ENCODE measurements around the gene GSTA2.

GSTA2 gene

GRCh38 chr6:52739134-52739533, 24.1 kb downstream of the GSTA2 start:
- Histone ChIP-seq H3K4me3 (ENCODE audit: low read length in 2 of 2) (no peak overlapping the region), H3K4me2 (ENCODE audit: insufficient read depth, low read length, poor library complexity, severe bottlenecking) (no peak overlapping the region), H2BK5ac (ENCODE audit: low read length) (no peak overlapping the region), H3K4me1 (ENCODE audit: control insufficient read depth in 2 of 2, insufficient read depth in 1 of 2, low read depth in 1 of 2, low read length in 2 of 2) (no peaks in the 10 kb centered on the region), H3K4ac (ENCODE audit: low read length) (no peak overlapping the region), H2BK15ac (ENCODE audit: low read length) (no peak overlapping the region), H2AFZ (ENCODE audit: low read length) (no peak overlapping the region), H3K18ac (ENCODE audit: low read length) (no peak overlapping the region), H3K23ac (ENCODE audit: low read depth, low read length, poor library complexity) (no peak overlapping the region), H2BK12ac (ENCODE audit: low read length) (no peak overlapping the region), H3K9me3 (replicated peaks in 1 of 2; ENCODE audit: control insufficient read depth in 2 of 2, insufficient read depth in 1 of 2, low read depth in 1 of 2, low read length in 2 of 2) (peaks cover 0 to 2% of the 10 kb centered on the region in 2 donors), H2BK120ac (ENCODE audit: low read depth, low read length) (no peak overlapping the region), H2AK5ac (ENCODE audit: low read depth, low read length) (no peak overlapping the region), H3K9ac (ENCODE audit: low read depth, low read length, poor library complexity) (no peak overlapping the region), H3K27ac (replicated peaks; ENCODE audit: low read length) (no peak overlapping the region), H3K79me1 (ENCODE audit: low read depth, low read length) (no peaks in the 10 kb centered on the region), H3K14ac (ENCODE audit: low read length) (no peak overlapping the region), H3K27me3 (ENCODE audit: control insufficient read depth in 3 of 3, insufficient read depth in 3 of 3, low read depth in 1 of 3, low read length in 3 of 3) (peaks cover 0 to 2% (median 0%) of the 10 kb centered on the region in 3 experiments), H3K36me3 (replicated peaks in 1 of 2; ENCODE audit: control insufficient read depth in 2 of 2, insufficient read depth in 2 of 2, low read length in 2 of 2) (no peaks in the 10 kb centered on the region), H4K8ac (ENCODE audit: low read depth, low read length) (no peak overlapping the region), H4K91ac (ENCODE audit: low read depth, low read length, poor library complexity) (no peak overlapping the region)
- no CpG with 5 or more reads among the region's 2 CpGs for WGBS, 2 donors (ENCODE audit: extremely low coverage in 2 of 2, insufficient read length in 2 of 2, insufficient replicate concordance in 1 of 2)
- DNase-seq (ENCODE audit: low spot score), result no peak

- Histone ChIP-seq H2AFZ (ENCODE audit: low read length) (no peak overlapping the region), H3K9me3 (replicated peaks in 1 of 2; ENCODE audit: control insufficient read depth in 2 of 2, insufficient read depth in 1 of 2, low read depth in 1 of 2, low read length in 2 of 2) (peaks cover 0 to 2% of the 10 kb centered on the region in 2 donors), H4K91ac (ENCODE audit: low read depth, low read length, poor library complexity) (no peak overlapping the region), H3K79me1 (ENCODE audit: low read depth, low read length) (no peaks in the 10 kb centered on the region), H3K18ac (ENCODE audit: low read length) (no peak overlapping the region), H2BK12ac (ENCODE audit: low read length) (no peak overlapping the region), H2BK5ac (ENCODE audit: low read length) (no peak overlapping the region), H3K4me3 (ENCODE audit: low read length in 2 of 2) (no peak overlapping the region), H3K4me1 (ENCODE audit: control insufficient read depth in 2 of 2, insufficient read depth in 1 of 2, low read depth in 1 of 2, low read length in 2 of 2) (peaks cover 0 to 9% of the 10 kb centered on the region in 2 donors), H3K27ac (replicated peaks; ENCODE audit: low read length) (no peak overlapping the region), H3K14ac (ENCODE audit: low read length) (no peak overlapping the region), H3K4ac (ENCODE audit: low read length) (no peak overlapping the region), H2AK5ac (ENCODE audit: low read depth, low read length) (no peak overlapping the region), H4K8ac (ENCODE audit: low read depth, low read length) (no peak overlapping the region), H3K27me3 (ENCODE audit: control insufficient read depth in 3 of 3, insufficient read depth in 3 of 3, low read depth in 1 of 3, low read length in 3 of 3) (peaks cover 0 to 2% (median 0%) of the 10 kb centered on the region in 3 experiments), H2BK15ac (ENCODE audit: low read length) (no peak overlapping the region), H2BK120ac (ENCODE audit: low read depth, low read length) (no peak overlapping the region), H3K4me2 (ENCODE audit: insufficient read depth, low read length, poor library complexity, severe bottlenecking) (no peak overlapping the region), H3K23ac (ENCODE audit: low read depth, low read length, poor library complexity) (no peak overlapping the region), H3K9ac (ENCODE audit: low read depth, low read length, poor library complexity) (no peak overlapping the region), H3K36me3 (replicated peaks in 1 of 2; ENCODE audit: control insufficient read depth in 2 of 2, insufficient read depth in 2 of 2, low read length in 2 of 2) (no peaks in the 10 kb centered on the region)
- DNase-seq (ENCODE audit: low spot score), result no peak
- no CpG with 5 or more reads among the region's 1 CpG for WGBS, 2 donors (ENCODE audit: extremely low coverage in 2 of 2, insufficient read length in 2 of 2, insufficient replicate concordance in 1 of 2)
Observed at GRCh38 chr6:52736145-52736544, 27.1 kb downstream of the GSTA2 start.

- Histone ChIP-seq H3K9ac (ENCODE audit: low read depth, low read length, poor library complexity) (no peak overlapping the region), H3K4me3 (ENCODE audit: low read length in 2 of 2) (no peak overlapping the region), H2BK15ac (ENCODE audit: low read length) (no peak overlapping the region), H3K9me3 (replicated peaks in 1 of 2; ENCODE audit: control insufficient read depth in 2 of 2, insufficient read depth in 1 of 2, low read depth in 1 of 2, low read length in 2 of 2) (no peaks in the 10 kb centered on the region), H3K4ac (ENCODE audit: low read length) (no peak overlapping the region), H3K36me3 (replicated peaks in 1 of 2; ENCODE audit: control insufficient read depth in 2 of 2, insufficient read depth in 2 of 2, low read length in 2 of 2) (no peaks in the 10 kb centered on the region), H3K23ac (ENCODE audit: low read depth, low read length, poor library complexity) (no peak overlapping the region), H4K91ac (ENCODE audit: low read depth, low read length, poor library complexity) (no peak overlapping the region), H2BK5ac (ENCODE audit: low read length) (no peak overlapping the region), H3K14ac (ENCODE audit: low read length) (no peak overlapping the region), H2AK5ac (ENCODE audit: low read depth, low read length) (no peak overlapping the region), H2BK120ac (ENCODE audit: low read depth, low read length) (no peak overlapping the region), H3K18ac (ENCODE audit: low read length) (no peak overlapping the region), H3K27me3 (ENCODE audit: control insufficient read depth in 3 of 3, insufficient read depth in 3 of 3, low read depth in 1 of 3, low read length in 3 of 3) (peaks cover 0 to 2% (median 0%) of the 10 kb centered on the region in 3 experiments), H3K4me1 (ENCODE audit: control insufficient read depth in 2 of 2, insufficient read depth in 1 of 2, low read depth in 1 of 2, low read length in 2 of 2) (peaks cover 0 to 9% of the 10 kb centered on the region in 2 donors), H2BK12ac (ENCODE audit: low read length) (no peak overlapping the region), H4K8ac (ENCODE audit: low read depth, low read length) (no peak overlapping the region), H3K79me1 (ENCODE audit: low read depth, low read length) (no peaks in the 10 kb centered on the region), H3K4me2 (ENCODE audit: insufficient read depth, low read length, poor library complexity, severe bottlenecking) (no peak overlapping the region), H2AFZ (ENCODE audit: low read length) (no peak overlapping the region), H3K27ac (replicated peaks; ENCODE audit: low read length) (no peak overlapping the region)
- WGBS, 2 donors (ENCODE audit: extremely low coverage in 2 of 2, insufficient read length in 2 of 2, insufficient replicate concordance in 1 of 2), result no CpG with 5 or more reads among the region's 6 CpGs
- DNase-seq (ENCODE audit: low spot score), result no peak
Observed at GRCh38 chr6:52735071-52735470, 28.2 kb downstream of the GSTA2 start.

GRCh38 chr6:52734072-52734471, 29.2 kb downstream of the GSTA2 start:
- Histone ChIP-seq H3K18ac (ENCODE audit: low read length) (no peak overlapping the region), H3K4me2 (ENCODE audit: insufficient read depth, low read length, poor library complexity, severe bottlenecking) (no peak overlapping the region), H3K23ac (ENCODE audit: low read depth, low read length, poor library complexity) (no peak overlapping the region), H2BK15ac (ENCODE audit: low read length) (no peak overlapping the region), H2AK5ac (ENCODE audit: low read depth, low read length) (no peak overlapping the region), H3K4me1 (ENCODE audit: control insufficient read depth in 2 of 2, insufficient read depth in 1 of 2, low read depth in 1 of 2, low read length in 2 of 2) (peaks cover 0 to 9% of the 10 kb centered on the region in 2 donors), H3K9ac (ENCODE audit: low read depth, low read length, poor library complexity) (no peak overlapping the region), H2BK5ac (ENCODE audit: low read length) (no peak overlapping the region), H3K4ac (ENCODE audit: low read length) (no peak overlapping the region), H4K8ac (ENCODE audit: low read depth, low read length) (no peak overlapping the region), H2AFZ (ENCODE audit: low read length) (no peak overlapping the region), H3K79me1 (ENCODE audit: low read depth, low read length) (no peaks in the 10 kb centered on the region), H3K4me3 (ENCODE audit: low read length in 2 of 2) (no peak overlapping the region), H3K27ac (replicated peaks; ENCODE audit: low read length) (no peak overlapping the region), H3K27me3 (ENCODE audit: control insufficient read depth in 3 of 3, insufficient read depth in 3 of 3, low read depth in 1 of 3, low read length in 3 of 3) (peaks cover 0 to 2% (median 0%) of the 10 kb centered on the region in 3 experiments), H2BK120ac (ENCODE audit: low read depth, low read length) (no peak overlapping the region), H4K91ac (ENCODE audit: low read depth, low read length, poor library complexity) (no peak overlapping the region), H2BK12ac (ENCODE audit: low read length) (no peak overlapping the region), H3K14ac (ENCODE audit: low read length) (no peak overlapping the region), H3K9me3 (replicated peaks in 1 of 2; ENCODE audit: control insufficient read depth in 2 of 2, insufficient read depth in 1 of 2, low read depth in 1 of 2, low read length in 2 of 2) (no peaks in the 10 kb centered on the region), H3K36me3 (replicated peaks in 1 of 2; ENCODE audit: control insufficient read depth in 2 of 2, insufficient read depth in 2 of 2, low read length in 2 of 2) (no peaks in the 10 kb centered on the region)
- no peak for DNase-seq (ENCODE audit: low spot score)
- no CpG with 5 or more reads among the region's 3 CpGs for WGBS, 2 donors (ENCODE audit: extremely low coverage in 2 of 2, insufficient read length in 2 of 2, insufficient replicate concordance in 1 of 2)

Data from neuronal stem cell (in vitro differentiated cells).